Neural progenitor cell (in vitro differentiated cells): ENCODE results near the gene TRAM2. TPM values are rescaled to one million over a fixed set of nuclear protein-coding genes. Genes with fewer than 3 reads are reported as not detected.

Source experiments
- DNase-seq: peaks from one replicate; pipeline ENCODE4 v3.0.0-alpha.2; 2016; ENCODE audit warnings: low spot score
- H2AFZ ChIP-seq: fragments of 200-600 bp; sonication (generic); replicated peaks from 2 replicates; pipeline ENCODE4 v1.6.1; 2016; ENCODE audit warnings: antibody characterized with exemption
- H3F3A ChIP-seq: fragments of 200-600 bp; sonication (generic); 2 replicates; pipeline ENCODE4 v1.6.1; 2016; ENCODE audit warnings: antibody characterized with exemption, low read depth
- H3K27ac ChIP-seq: fragments of 200-600 bp; sonication (generic); 2 replicates; pipeline ENCODE4 v1.5.1; 2016; ENCODE audit warnings: mild to moderate bottlenecking
- H3K27me3 ChIP-seq: fragments of 200-600 bp; sonication (generic); 2 replicates; pipeline ENCODE4 v1.6.1; 2016; ENCODE audit warnings: mild to moderate bottlenecking, moderate library complexity
- H3K36me3 ChIP-seq: fragments of 200-600 bp; sonication (generic); 2 replicates; pipeline ENCODE4 v1.5.1; 2016
- H3K4me1 ChIP-seq: fragments of 200-600 bp; sonication (generic); 2 replicates; pipeline ENCODE4 v1.6.1; 2016; ENCODE audit warnings: mixed run types
- H3K4me2 ChIP-seq: fragments of 200-600 bp; sonication (generic); 2 replicates; pipeline ENCODE4 v1.6.1; 2016
- H3K4me3 ChIP-seq: fragments of 200-600 bp; sonication (generic); 2 replicates; pipeline ENCODE4 v1.5.1; 2016
- H3K79me2 ChIP-seq: fragments of 200-600 bp; sonication (generic); 2 replicates; pipeline ENCODE4 v1.6.1; 2016; ENCODE audit warnings: low read depth
- H3K9ac ChIP-seq: fragments of 200-600 bp; sonication (generic); 2 replicates; pipeline ENCODE4 v1.6.1; 2016
- H3K9me3 ChIP-seq: fragments of 200-600 bp; sonication (generic); 2 replicates; pipeline ENCODE4 v1.5.1; 2016; ENCODE audit warnings: low read depth
- H4K20me1 ChIP-seq: fragments of 200-600 bp; sonication (generic); 2 replicates; pipeline ENCODE4 v1.6.1; 2016; ENCODE audit warnings: low read depth
- H3K27ac Mint-ChIP-seq: 3 replicates; pipeline ENCODE4 v1.8.0; 2021; ENCODE audit warnings: mixed read lengths
- H3K27me3 Mint-ChIP-seq: 2 replicates; pipeline ENCODE4 v1.8.0; 2022; ENCODE audit warnings: low read depth, mild to moderate bottlenecking, inconsistent platforms, moderate library complexity, mixed read lengths; ENCODE audit not compliant: insufficient read depth
- H3K36me3 Mint-ChIP-seq: 3 replicates; pipeline ENCODE4 v1.8.0; 2021; ENCODE audit warnings: mixed read lengths
- H3K4me1 Mint-ChIP-seq: 3 replicates; pipeline ENCODE4 v1.8.0; 2021; ENCODE audit warnings: mixed read lengths
- H3K4me3 Mint-ChIP-seq: 3 replicates; pipeline ENCODE4 v1.8.0; 2021; ENCODE audit warnings: mild to moderate bottlenecking, moderate library complexity, mixed read lengths
- H3K9me3 Mint-ChIP-seq: 3 replicates; pipeline ENCODE4 v1.8.0; 2020; ENCODE audit warnings: mixed read lengths
- CTCF ChIP-seq: fragments of 200-600 bp; sonication (generic); IDR thresholded peaks from 2 replicates; pipeline ENCODE4 v1.5.1; 2017; ENCODE audit warnings: antibody characterized with exemption, mild to moderate bottlenecking
- EZH2 ChIP-seq: fragments of 200-600 bp; sonication (generic); IDR thresholded peaks from 2 replicates; pipeline ENCODE4 v1.6.1; 2017; ENCODE audit warnings: antibody characterized with exemption, mild to moderate bottlenecking, moderate library complexity
- EZH2phosphoT487 ChIP-seq: fragments of 200-600 bp; sonication (generic); IDR thresholded peaks from 2 replicates; pipeline ENCODE4 v1.6.1; 2017; ENCODE audit warnings: antibody characterized with exemption
- total RNA-seq: library from RNA; depleted of rRNA; stranded (reverse); fragments of >200 nt; gene quantifications from 2 replicates; pipeline ENCODE4 v1.2.3, GENCODE V29; 2015; ENCODE audit warnings: low replicate concordance

Gene TRAM2
- total RNA-seq, 1 donor from 2014 or later, result 12.3 TPM

GRCh38 chr6:52570291-52570700 is 6.6 kb downstream of the TRAM2 start:
- Histone ChIP-seq H2AFZ (no peak overlapping the region), H3K4me1 (peaks cover 43% of the 10 kb centered on the region), H3K4me3 (no peak overlapping the region), H3K79me2 (peaks cover 91% of the 10 kb centered on the region), H3K27ac (no peak overlapping the region), H3K27me3 (no peaks in the 10 kb centered on the region), H3K9ac (no peak overlapping the region), H3K9me3 (no peaks in the 10 kb centered on the region), H4K20me1 (peaks cover 12% of the 10 kb centered on the region), H3K4me2 (peak overlapping the region; percentile 12), H3F3A (peaks cover 4% of the 10 kb centered on the region), H3K36me3 (no peaks in the 10 kb centered on the region)
- peaks cover 70% of the 10 kb centered on the region for H3K4me1 Mint-ChIP-seq
- H3K27ac Mint-ChIP-seq, result peak overlapping the region; percentile 59
- no peak overlapping the region for H3K4me3 Mint-ChIP-seq
- H3K27me3 Mint-ChIP-seq, result peaks cover 8% of the 10 kb centered on the region
- TF ChIP-seq EZH2 (no peak), CTCF (no peak), EZH2phosphoT487 (no peak)
- DNase-seq, result no peak
- H3K36me3 Mint-ChIP-seq, result peaks cover 8% of the 10 kb centered on the region
- no peaks in the 10 kb centered on the region for H3K9me3 Mint-ChIP-seq

GRCh38 chr6:52568320-52568719 is 8.5 kb downstream of the TRAM2 start:
- Mint-ChIP-seq H3K36me3 (peaks cover 19% of the 10 kb centered on the region), H3K4me3 (no peak overlapping the region), H3K4me1 (peaks cover 62% of the 10 kb centered on the region), H3K27me3 (peaks cover 6% of the 10 kb centered on the region), H3K27ac (peak overlapping the region; percentile 39), H3K9me3 (no peaks in the 10 kb centered on the region)
- Histone ChIP-seq H3K9me3 (no peaks in the 10 kb centered on the region), H3K9ac (no peak overlapping the region), H2AFZ (no peak overlapping the region), H3K79me2 (peaks cover 89% of the 10 kb centered on the region), H4K20me1 (peaks cover 15% of the 10 kb centered on the region), H3K4me2 (no peak overlapping the region), H3F3A (no peaks in the 10 kb centered on the region), H3K4me3 (no peak overlapping the region), H3K27me3 (no peaks in the 10 kb centered on the region), H3K4me1 (peaks cover 42% of the 10 kb centered on the region), H3K36me3 (no peaks in the 10 kb centered on the region), H3K27ac (no peak overlapping the region)
- TF ChIP-seq EZH2 (no peak), EZH2phosphoT487 (no peak), CTCF (no peak)
- DNase-seq, result no peak

- no peaks in the 10 kb centered on the region for H3K9me3 ChIP-seq
- H2AFZ ChIP-seq, result no peak overlapping the region
- no peak overlapping the region for H3K27ac Mint-ChIP-seq
Measured at GRCh38 chr6:52566853-52567279, 10.0 kb downstream of the TRAM2 start.

More at GRCh38 chr6:52566853-52567279, 10.0 kb downstream of the TRAM2 start:
- Histone ChIP-seq H4K20me1 (peaks cover 15% of the 10 kb centered on the region), H3K4me2 (no peak overlapping the region), H3K79me2 (peaks cover 88% of the 10 kb centered on the region), H3K27ac (no peak overlapping the region), H3F3A (no peaks in the 10 kb centered on the region), H3K4me3 (no peak overlapping the region), H3K27me3 (no peaks in the 10 kb centered on the region), H3K9ac (no peak overlapping the region), H3K4me1 (peaks cover 32% of the 10 kb centered on the region), H3K36me3 (no peaks in the 10 kb centered on the region)
- Mint-ChIP-seq H3K4me3 (no peak overlapping the region), H3K36me3 (peaks cover 18% of the 10 kb centered on the region), H3K4me1 (peaks cover 49% of the 10 kb centered on the region), H3K27me3 (peaks cover 4% of the 10 kb centered on the region), H3K9me3 (no peaks in the 10 kb centered on the region)
- TF ChIP-seq CTCF (no peak), EZH2phosphoT487 (no peak), EZH2 (no peak)
- no peak for DNase-seq
